GM20000 (cell line): ENCODE results near the gene PMPCB.

Source experiments
- DNase-seq: peaks from one replicate; pipeline ENCODE4 v3.0.0; 2012; ENCODE audit warnings: low spot score
- TF ChIP-seq, protein P1 (sequence below): IDR thresholded peaks from 2 replicates; pipeline ENCODE4 v1.5.1; 2012; ENCODE audit warnings: mild to moderate bottlenecking, control low read depth; ENCODE audit errors: extremely low read depth, missing control alignments

The PMPCB gene

GRCh38 chr7:103344453-103345149 lies 47.4 kb downstream of the PMPCB start, which contains the start of gene DNAJC2:
DNAJC2 (minus strand) TSS chr7:103344767; CDS start chr7:103344622, 145 bp downstream.
- DNase-seq, result peak; percentile 87
- TF ChIP-seq, protein P1, sequence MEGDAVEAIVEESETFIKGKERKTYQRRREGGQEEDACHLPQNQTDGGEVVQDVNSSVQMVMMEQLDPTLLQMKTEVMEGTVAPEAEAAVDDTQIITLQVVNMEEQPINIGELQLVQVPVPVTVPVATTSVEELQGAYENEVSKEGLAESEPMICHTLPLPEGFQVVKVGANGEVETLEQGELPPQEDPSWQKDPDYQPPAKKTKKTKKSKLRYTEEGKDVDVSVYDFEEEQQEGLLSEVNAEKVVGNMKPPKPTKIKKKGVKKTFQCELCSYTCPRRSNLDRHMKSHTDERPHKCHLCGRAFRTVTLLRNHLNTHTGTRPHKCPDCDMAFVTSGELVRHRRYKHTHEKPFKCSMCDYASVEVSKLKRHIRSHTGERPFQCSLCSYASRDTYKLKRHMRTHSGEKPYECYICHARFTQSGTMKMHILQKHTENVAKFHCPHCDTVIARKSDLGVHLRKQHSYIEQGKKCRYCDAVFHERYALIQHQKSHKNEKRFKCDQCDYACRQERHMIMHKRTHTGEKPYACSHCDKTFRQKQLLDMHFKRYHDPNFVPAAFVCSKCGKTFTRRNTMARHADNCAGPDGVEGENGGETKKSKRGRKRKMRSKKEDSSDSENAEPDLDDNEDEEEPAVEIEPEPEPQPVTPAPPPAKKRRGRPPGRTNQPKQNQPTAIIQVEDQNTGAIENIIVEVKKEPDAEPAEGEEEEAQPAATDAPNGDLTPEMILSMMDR, result no peak

- no peak for DNase-seq
- TF ChIP-seq, protein P1, result no peak
Measured at GRCh38 chr7:103346396-103346795, 49.2 kb downstream of the PMPCB start.

- TF ChIP-seq, protein P1, result no peak
- DNase-seq, result peak; percentile 80
Measured at GRCh38 chr7:103347507-103348267, 50.5 kb downstream of the PMPCB start, which contains the start of gene PSMC2. PSMC2 (plus strand) TSS chr7:103347643; CDS start chr7:103347712, 69 bp downstream.

DNA sequence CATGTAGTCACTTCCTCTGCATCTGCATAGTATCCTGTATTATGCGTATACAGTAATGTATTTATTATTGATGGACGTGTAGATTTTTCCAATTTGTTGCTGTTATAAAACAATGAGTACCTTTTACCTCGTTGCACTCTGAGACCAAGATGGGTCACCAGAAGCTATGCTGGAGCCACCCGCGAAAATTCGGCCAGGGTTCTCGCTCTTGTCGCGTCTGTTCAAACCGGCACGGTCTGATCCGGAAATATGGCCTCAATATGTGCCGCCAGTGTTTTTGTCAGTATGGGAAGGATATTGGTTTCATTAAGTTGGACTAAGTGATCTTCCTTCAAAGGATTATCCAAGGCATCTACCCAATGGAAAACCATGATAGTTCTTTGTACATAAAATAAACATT lies 51.2 kb downstream of the PMPCB start:
- TF ChIP-seq, protein P1, result no peak
- no peak for DNase-seq

DNA sequence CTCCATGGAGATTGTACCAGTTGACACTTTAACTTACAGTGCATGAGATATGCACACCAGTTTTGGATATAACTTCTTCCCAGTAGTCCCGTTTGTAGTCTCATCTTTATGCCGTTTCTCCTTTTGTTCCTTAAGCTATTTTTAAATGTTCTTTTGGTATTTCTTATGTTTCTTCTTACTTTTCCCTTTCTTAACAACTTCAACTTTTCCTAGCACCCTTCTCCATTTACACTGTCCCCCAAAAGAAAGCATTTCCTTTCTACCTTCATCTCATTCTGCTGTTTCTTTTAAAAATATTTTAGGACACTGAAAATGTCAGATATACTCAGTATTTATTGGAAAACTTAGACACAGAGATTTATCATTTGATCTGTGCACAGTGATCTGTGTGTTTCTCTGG lies 51.7 kb downstream of the PMPCB start:
- DNase-seq, result no peak
- TF ChIP-seq, protein P1, result no peak

- TF ChIP-seq, protein P1, result no peak
- no peak for DNase-seq
Measured at GRCh38 chr7:103349805-103350204, 52.6 kb downstream of the PMPCB start.
